ENCODE measurements around the gene PRKN. TPM values are rescaled to one million over a fixed set of nuclear protein-coding genes. Genes with fewer than 3 reads are reported as not detected.
"Not testable (repeated sequence)": the region's sequence is repeated elsewhere in the genome, so short reads cannot be mapped to it uniquely, and the experiment has no call there.

Gene PRKN
- polyA plus RNA-seq, 3 donors, result 8.3 to 11.0 (median 9.2) TPM

DNA sequence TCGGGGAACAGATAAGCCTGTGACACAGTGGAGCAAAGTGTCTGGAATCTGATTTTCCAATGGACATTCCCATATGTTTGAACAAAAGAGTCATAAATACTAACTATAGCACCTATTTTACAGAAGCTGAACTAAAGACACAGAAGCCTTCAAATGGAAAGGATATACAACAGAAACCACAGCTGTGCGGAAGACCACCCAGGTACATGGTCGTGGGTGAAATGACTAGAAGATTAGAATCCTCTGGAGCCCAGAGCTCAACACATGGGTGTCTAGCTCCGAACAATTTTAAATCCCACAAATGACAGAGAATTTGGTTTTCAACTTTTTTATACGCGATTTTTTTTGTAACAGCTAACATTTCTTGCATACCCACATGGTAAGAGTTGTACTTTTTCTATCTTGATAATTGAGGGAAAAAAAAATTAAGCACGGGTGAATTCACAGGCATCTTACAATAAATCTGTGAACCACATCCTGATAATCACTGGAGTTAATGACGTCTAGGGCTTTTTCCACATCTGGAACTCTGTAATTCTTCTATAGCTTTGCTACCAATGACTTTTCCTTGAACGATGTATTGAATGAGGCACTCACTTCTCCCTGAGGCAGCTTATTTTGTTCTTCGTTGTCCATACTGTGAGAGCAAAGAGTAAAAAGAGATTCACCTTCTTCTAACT lies 1182.6 kb downstream of the PRKN start:
- no peak for DNase-seq (ENCODE audit: low read depth in 3 of 3, low spot score in 2 of 3)

DNA sequence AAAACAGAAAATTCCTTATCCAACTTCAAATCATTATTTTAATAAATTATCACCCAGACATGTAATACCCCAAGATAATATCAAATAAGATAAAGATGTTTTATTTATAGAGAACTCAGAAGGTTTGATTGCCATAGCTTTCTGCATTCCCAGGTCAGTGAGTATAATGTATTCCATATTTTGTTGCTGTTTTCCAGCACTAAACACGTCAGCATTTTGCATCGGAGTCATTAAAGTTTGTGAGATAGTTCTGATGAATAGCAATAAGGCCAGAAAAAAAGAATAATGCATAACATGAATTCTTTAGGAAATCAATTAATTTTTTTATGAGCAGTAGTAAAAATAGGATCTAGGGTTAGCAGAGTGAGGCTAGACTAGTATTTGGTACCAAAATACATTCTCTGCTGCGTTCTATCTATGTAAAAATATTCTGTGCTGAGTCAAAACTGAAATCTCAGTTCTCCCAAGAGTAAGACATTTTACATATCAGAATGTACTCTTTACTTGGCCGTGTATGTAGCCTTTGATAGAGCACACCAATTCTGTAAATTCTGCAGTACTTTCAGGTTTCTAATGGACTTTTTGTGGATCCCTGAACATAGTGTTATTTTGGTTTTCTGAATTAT lies 1183.8 kb downstream of the PRKN start:
- no peak for DNase-seq (ENCODE audit: low read depth in 3 of 3, low spot score in 2 of 3)

DNA sequence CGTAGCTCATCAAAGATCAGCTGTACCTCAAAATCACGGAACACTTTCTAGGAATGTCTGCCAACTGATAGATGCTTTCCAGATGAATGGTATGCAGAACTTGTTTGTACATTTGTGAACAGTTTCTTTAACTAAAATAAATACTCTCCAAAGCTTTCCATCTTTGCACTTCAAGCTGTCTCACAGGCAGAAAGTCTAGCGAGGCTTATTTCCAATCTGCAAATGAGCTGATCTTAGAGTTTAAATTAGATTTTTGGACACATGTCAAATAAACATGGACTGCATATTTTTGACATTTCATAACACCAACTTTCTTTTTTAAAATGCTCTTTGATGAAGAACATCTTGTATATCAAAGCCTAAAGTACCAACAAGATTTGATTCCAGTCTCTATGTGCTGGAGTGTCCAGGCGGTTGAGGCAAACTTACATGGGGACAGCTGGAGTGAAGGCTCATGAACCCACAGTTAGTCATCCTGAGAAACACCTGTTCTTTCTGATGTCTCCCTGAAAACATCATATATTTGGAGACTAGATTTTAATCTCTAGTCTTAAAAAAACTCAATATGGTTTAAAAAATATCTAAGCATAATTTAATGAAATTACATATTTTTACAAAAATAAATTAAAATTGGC lies 1185.1 kb downstream of the PRKN start:
- no peak for DNase-seq (ENCODE audit: low read depth in 3 of 3, low spot score in 2 of 3)

DNA sequence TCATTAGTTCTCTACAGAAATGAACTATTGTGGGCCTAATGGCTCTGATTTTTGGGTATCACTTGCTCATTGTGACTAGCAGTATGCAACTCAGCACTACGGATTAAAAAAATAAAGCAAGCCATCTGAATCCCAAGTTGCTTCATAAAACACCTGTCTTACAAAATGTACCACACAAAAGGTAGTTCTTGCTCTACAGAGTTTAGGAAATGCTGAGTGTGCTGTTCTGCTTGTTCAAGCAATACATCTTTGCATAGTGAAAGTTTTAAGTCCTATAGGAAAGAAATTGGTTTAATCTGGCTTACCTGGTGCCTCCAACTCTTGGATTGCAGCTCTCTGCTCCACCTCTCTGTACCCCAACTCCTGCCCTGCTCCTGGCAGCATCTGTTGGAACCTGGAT lies 1187.0 kb downstream of the PRKN start:
- DNase-seq (ENCODE audit: low read depth in 3 of 3, low spot score in 2 of 3), result no peak

DNA sequence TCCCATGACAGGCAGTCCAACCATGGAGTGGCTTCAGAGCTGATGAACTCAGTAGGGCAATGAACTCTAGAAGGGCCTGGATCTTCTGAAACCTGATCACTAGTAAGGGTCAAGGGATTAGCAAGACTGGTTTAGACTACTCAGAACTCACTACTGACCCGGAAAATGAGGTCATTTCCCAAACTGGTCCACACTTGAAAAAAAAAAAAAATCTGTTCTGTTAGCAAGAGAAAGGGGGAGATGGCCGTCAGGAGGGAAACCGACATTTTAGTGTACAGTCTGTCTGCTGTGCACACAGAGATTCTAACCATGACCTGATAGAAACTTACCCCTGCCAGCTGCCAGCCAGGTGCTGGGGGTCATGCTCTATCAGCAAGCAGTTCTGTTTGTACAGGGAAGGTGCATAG lies 1191.3 kb downstream of the PRKN start:
- DNase-seq (ENCODE audit: low read depth in 3 of 3, low spot score in 2 of 3), result no peak

DNA sequence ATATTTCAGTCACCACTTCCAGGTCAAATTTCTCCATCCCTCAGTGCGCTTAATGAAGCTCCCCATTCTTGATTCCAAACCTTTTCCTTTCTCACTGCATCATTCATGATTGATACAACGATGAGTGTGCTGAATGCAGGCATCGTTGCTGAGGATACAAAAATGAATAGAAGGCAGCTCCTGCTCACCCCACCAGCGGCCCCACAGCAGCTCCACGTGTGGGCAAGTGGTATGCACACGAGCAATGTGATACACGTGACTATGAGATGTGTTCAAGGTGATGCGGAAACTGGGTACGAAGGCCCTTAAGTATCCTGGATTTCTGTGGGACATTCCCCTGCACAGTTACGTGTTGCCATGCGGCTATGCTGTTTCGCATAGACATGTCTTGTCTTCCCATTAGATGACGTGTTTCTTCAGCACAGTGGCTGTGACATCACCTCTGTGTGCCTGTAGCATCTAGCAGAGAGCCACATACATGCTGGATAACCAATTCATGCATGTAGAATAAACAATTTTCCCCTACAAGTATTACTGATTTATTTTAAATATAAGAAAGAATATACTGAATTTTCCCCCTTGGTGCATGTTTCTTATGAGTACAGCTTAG lies 1193.2 kb downstream of the PRKN start:
- no peak for DNase-seq (ENCODE audit: low read depth in 3 of 3, low spot score in 2 of 3)

DNA sequence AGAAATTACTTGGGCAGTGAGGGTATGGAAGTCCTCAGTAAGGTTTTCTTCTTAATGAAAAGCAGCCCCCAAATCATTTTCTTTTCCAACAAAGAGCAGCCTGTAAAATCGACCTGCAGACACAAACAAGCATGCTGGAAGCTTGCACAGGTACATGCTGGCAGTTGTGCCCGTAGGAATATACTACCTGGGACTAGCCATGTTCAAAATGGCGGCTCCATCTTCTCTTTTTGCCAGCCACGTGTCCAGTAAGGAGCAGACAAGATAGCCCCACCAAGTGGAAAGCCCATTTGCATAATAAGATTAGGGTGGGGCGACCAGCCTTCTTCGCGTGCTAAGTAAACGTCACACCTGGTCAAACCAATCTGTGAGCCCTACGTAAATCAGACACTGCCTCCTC lies 1194.3 kb downstream of the PRKN start:
- DNase-seq (ENCODE audit: low read depth in 3 of 3, low spot score in 2 of 3), result no peak

DNA sequence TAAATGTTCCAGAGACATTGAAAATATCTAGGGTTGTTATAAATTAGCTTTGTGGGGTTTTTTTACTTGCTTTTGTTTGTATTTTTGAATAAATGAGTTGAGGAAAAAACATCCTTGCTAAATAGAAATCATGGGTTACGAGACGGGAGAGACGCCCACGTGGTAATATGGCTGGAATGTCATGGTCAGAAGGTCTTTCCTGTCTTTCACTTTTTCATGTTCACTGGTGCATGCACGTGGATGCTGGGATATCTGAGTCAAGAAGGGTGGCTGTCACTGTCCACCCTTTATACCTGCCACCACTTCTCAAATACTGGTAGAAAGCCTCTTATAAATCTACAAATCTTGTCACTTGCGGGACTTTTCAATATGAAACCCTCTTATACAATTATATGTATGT lies 1195.0 kb downstream of the PRKN start:
- no peak for DNase-seq (ENCODE audit: low read depth in 3 of 3, low spot score in 2 of 3)

DNA sequence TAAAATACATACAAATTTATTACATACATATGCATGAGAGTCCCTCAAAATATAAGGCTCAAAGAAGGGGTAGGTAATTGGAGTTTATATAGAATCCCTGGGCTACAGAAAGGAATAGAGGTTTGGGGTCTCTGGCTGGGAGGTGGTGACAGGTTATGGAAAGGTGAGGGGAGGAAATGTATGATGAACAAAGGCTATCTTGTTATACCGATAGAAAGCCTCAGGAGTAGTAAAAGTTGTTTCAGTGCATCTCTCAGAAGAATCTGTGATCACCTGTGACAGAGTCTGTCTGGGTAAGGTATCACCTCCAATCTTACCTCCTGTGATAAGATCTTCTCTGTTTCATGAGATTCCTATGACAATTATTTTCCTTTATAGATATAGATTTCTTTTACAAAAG lies 1200.8 kb downstream of the PRKN start:
- DNase-seq (ENCODE audit: low read depth in 3 of 3, low spot score in 2 of 3), result no peak

DNA sequence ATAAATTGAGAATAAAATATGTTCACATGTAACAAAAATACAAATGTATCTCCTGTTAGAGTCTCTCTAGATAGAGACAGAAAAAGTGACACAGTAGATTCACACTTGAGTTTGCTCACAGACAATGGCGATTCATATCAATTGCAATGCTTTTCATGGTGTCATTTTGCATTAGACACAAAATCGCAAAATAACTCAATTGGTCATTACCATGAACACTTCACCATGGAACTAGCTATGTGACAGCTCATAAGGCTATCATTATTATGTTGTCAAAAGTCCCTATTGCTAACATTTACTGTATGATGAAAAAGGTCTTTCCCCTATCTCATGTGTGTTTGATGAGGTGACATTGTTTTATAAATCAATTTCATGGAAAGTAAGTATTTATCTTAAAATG lies 1204.2 kb downstream of the PRKN start:
- no peak for DNase-seq (ENCODE audit: low read depth in 3 of 3, low spot score in 2 of 3)

DNA sequence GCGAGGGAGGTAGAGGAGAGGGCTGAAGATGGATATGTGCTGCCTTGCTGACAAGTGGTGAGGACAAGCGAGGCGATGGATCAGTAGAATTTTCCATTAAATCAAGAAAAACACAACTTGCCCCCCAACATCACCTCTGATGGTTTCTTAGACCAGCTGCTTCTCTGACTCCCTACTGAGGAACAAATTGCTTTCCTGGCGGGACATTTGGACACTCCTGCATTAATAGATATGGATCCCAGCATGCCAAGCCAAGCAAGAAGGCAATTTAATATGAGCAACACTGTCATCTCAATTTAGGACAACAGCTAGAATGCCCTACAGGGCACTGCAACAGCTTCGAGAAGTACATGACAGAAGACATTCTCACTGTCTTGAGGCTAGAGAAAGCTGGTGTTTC lies 1205.3 kb downstream of the PRKN start:
- DNase-seq (ENCODE audit: low read depth in 3 of 3, low spot score in 2 of 3), result no peak

DNA sequence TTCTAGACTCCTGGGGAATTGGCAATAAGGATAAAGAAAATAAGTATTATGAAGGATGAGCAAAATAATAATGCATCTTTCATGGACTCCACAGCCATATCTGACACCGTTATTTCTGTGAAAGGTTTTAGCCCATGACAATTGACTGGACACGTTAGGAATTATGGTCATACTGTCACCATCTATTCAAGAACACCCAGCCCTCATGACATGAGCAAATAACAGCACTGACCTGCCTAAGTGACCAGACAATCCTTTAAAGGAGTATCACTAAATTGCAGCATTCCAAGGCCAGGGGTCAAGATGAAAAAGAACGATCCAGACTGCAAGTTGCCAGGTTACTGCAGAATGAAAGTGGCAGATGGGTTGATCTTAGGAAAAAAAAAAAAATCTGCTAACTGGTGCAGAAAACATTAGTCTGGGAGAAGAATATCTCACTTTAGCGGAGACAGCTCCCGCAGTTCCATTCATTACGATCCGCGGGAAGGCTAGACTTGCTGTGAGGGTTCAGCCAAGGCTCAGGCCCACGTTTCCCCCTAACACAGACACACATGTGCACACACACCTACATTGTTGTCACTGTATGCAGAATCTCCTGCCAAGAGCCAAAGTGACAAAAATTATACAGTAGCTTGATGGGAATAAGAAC lies 1216.0 kb downstream of the PRKN start:
- no peak for DNase-seq (ENCODE audit: low read depth in 3 of 3, low spot score in 2 of 3)

DNA sequence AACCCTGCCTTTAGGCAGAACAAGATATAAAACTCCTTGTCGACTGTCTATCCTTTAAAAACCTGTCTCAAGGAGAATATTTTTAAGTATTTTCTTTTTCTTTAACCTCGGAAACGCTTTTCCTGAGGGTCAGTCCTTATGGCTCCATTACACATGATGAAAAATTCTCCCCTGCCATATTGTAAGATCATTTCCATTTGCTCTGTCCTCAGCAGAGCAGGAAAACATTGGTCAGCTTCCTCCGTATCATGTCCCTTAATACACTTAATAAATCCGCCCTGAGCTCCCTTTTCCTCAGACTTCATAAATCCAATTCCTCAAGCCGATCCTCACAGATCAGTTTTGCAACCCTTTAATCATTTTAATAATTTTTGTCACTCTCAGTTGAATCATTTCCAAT lies 1219.2 kb downstream of the PRKN start:
- no peak for DNase-seq (ENCODE audit: low read depth in 3 of 3, low spot score in 2 of 3)

DNA sequence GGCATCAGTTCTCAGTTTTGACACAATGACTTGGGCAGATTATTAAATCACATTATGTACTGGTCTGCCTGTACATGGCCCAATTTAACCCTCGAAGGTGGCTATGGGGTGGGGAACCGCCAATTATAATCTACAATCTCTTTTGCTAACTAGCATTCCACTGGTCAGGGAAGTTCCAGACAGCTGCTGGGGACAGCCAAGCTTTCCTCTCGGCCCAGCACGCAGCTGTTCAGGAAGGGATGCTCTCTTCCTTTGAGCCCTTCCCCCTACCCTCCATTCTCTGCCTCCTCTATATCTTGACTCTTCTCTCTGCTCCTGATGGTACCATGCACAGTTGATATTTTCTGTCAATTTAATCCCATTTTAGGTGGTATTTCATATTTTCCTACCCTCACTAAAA lies 1220.2 kb downstream of the PRKN start:
- DNase-seq (ENCODE audit: low read depth in 3 of 3, low spot score in 2 of 3), result no peak

DNA sequence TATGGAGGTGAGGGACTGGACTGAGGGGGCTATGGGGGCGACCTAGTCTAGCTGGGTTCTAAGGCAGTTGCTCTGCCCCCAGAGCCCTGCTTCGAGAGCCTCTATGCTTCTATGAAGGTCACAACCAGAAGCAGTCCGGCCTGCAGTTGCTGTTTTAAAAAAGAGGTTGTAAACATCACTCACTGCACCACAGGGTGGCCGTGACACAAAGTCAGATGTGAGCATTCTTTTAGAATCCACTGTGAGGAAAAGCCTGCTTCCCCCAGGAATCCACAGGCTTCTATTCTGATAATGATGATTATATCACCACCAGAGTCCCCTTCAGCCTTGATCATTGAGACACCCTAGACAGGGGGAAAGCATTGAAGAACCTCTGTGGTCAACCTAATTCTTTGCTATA lies 1224.0 kb downstream of the PRKN start:
- DNase-seq (ENCODE audit: low read depth in 3 of 3, low spot score in 2 of 3), result no peak

DNA sequence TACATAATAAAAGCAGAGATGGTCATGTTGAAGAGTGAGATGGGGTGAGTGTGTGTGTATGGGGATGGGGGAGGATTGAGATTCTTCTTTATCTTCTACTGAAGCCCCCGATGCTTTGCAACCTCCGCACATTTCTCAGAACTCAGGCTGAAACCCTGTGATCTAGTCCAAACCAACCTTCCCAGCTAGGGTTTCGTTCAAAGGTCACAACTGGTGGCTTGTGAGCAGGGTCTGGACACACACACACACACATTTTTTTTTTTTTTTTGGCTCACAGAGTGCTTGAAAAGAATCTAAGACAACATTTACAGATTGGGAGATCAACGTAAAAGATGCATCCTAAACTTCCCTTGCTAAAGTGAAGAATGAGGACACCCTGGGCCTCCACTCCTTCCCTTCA lies 1228.7 kb downstream of the PRKN start:
- DNase-seq (ENCODE audit: low read depth in 3 of 3, low spot score in 2 of 3), result no peak

DNA sequence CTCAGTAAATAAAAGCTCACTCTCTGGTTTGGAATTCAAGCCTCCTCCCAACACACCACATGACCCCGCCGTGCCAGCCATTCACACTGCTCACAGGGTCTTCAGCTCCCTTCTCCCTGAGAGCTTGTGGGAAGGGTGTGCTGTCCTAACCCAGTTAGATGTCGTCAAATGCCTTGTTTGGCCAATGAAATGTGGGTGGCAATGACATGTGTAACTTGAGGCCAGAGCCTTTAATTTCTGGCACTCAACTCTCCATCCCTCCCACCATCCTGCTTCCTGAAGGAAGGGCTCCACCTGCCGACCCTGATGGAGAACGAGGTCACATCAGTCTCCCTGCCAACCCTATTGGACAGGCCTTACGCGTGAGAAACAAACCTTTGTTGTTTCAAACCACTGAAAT lies 1229.2 kb downstream of the PRKN start:
- no peak for DNase-seq (ENCODE audit: low read depth in 3 of 3, low spot score in 2 of 3)

DNA sequence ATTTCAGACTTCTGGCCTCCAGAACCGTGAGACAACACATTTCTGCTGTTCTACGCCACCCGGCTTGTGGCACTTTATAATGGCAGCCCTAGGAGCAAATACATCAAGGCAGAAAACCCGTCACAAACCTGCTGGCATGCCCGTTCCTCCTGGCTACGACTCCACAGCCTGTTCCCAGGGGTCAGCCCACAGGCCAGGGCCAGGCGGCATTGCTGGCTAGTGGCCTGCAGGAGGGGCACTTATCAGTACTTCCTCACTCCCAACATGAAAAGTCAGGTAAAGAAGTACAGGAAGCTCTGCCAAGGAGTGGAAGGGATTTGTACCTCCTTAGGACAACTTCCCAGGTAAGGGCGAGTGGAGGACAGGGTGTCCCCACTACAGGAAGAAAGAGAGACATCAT lies 1230.6 kb downstream of the PRKN start:
- no peak for DNase-seq (ENCODE audit: low read depth in 3 of 3, low spot score in 2 of 3)

DNA sequence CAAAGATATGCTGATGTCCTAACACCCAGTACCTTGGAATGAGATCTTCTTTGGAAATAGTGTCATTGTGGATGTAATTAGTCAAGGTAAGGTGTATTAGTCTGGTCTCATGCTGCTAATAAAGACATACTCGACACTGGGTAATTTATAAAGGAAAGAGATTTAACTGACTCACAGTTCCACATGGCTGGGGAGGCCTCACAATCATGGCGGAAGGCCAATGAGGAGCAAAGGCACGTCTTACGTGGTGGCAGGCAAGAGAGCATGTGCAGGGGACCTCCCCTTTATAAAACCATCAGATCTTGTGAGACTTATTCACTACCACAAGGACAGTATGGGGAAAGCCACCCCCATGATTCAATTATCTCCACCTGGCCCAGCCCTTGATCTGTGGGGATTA lies 1231.3 kb downstream of the PRKN start:
- not testable (repeated sequence) for DNase-seq (ENCODE audit: low read depth in 3 of 3, low spot score in 2 of 3)

DNA sequence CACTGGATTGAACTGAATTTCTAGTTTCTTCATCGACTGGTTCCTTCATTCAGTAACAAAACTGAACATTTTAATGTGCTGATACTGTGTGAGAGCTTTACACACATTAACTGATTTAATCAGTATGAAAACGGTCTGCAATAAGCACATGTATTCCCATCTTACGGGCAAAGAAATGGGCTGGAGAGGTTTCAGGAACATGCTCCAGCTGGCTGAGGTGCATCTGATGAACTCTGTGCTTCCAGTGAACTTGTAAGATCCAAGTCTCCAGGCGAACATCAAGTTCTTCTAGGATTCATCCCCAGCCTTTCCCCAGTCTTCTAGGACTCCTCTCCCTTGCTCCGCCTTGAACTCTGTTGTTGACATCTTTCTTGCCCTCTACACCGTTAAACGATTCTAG lies 1233.0 kb downstream of the PRKN start:
- no peak for DNase-seq (ENCODE audit: low read depth in 3 of 3, low spot score in 2 of 3)

DNA sequence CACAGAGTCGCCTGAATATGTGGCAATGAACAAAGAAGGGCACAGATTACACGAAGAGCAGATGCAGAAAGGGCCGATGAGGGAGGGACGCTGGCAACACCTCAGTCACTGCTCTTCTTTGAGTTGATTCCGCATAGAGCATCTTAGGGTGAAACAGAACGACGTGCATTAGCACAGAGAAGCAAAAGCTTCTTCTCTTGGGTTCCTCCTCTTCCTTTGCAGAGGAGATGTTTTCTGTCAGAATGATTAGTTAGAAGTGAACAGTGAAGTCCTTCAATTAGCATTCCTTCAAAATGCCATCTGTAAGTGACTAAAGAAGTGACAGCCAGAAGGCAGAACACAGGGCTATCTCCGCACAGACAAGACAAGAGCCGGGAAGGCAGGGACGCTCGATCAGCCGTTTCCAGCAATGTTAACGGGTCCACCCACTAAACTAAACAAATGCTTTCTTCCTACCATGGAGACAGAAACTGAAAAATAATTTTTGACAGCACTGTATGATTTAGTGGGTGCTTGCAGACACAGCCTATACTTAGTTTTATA lies 1233.9 kb downstream of the PRKN start:
- no peak for DNase-seq (ENCODE audit: low read depth in 3 of 3, low spot score in 2 of 3)
